Measurements from ENCODE around the gene TEAD2.

GRCh38 chr19:49335784-49336481, 26.3 kb downstream of the TEAD2 start:
- no peak for TF ChIP-seq CTCF (conservative IDR thresholded peaks at IDR 0.05; ENCODE audit: low read length)
- no peak for TF ChIP-seq EZH2phosphoT487 (IDR thresholded peaks at IDR 0.05; ENCODE audit: borderline replicate concordance)
